ENCODE data around the gene FBXW2. TPM values are rescaled to one million over a fixed set of nuclear protein-coding genes. Genes with fewer than 3 reads are reported as not detected.

Gene FBXW2
- total RNA-seq, 1 donor: 36.9 TPM

GRCh38 chr9:120765910-120766425 is 27.2 kb downstream of the FBXW2 start:
- H3K4me3 ChIP-seq (ENCODE audit: insufficient read depth, low read length): no peak overlapping the region
- no peaks in the 10 kb centered on the region for H3K4me1 ChIP-seq (ENCODE audit: insufficient read depth, low read length)
- peaks cover 56% of the 10 kb centered on the region for H3K36me3 ChIP-seq (ENCODE audit: insufficient read depth, low read length)
- no peak for DNase-seq (ENCODE audit: insufficient read length, low spot score, missing footprints)
- H3K79me2 ChIP-seq (ENCODE audit: insufficient read depth, low read length): no peaks in the 10 kb centered on the region
- no peaks in the 10 kb centered on the region for H3K27me3 ChIP-seq (ENCODE audit: insufficient read depth, low read length)
- no peak overlapping the region for H3K27ac ChIP-seq (ENCODE audit: low read depth, low read length)
- H2AFZ ChIP-seq (ENCODE audit: low read length): no peak overlapping the region
- H4K20me1 ChIP-seq (ENCODE audit: insufficient read depth, low read length): peaks cover 4% of the 10 kb centered on the region
- H3K9me3 ChIP-seq (ENCODE audit: low read depth, low read length): no peaks in the 10 kb centered on the region
- TF ChIP-seq CTCF (IDR thresholded peaks at IDR 0.05; ENCODE audit: extremely low read depth, low read depth, low read length): no peak
- no peak overlapping the region for H3K4me2 ChIP-seq (ENCODE audit: insufficient read depth, low read length)

GRCh38 chr9:120764476-120764875 is 28.7 kb downstream of the FBXW2 start:
- H3K27me3 ChIP-seq (ENCODE audit: insufficient read depth, low read length): no peaks in the 10 kb centered on the region
- no peaks in the 10 kb centered on the region for H3K79me2 ChIP-seq (ENCODE audit: insufficient read depth, low read length)
- H4K20me1 ChIP-seq (ENCODE audit: insufficient read depth, low read length): peaks cover 6% of the 10 kb centered on the region
- no peak overlapping the region for H3K4me3 ChIP-seq (ENCODE audit: insufficient read depth, low read length)
- peaks cover 48% of the 10 kb centered on the region for H3K36me3 ChIP-seq (ENCODE audit: insufficient read depth, low read length)
- no peak overlapping the region for H3K27ac ChIP-seq (ENCODE audit: low read depth, low read length)
- no peak overlapping the region for H2AFZ ChIP-seq (ENCODE audit: low read length)
- H3K4me2 ChIP-seq (ENCODE audit: insufficient read depth, low read length): no peak overlapping the region
- TF ChIP-seq CTCF (IDR thresholded peaks at IDR 0.05; ENCODE audit: extremely low read depth, low read depth, low read length): no peak
- no peak for DNase-seq (ENCODE audit: insufficient read length, low spot score, missing footprints)
- no peaks in the 10 kb centered on the region for H3K9me3 ChIP-seq (ENCODE audit: low read depth, low read length)
- no peaks in the 10 kb centered on the region for H3K4me1 ChIP-seq (ENCODE audit: insufficient read depth, low read length)

- Histone ChIP-seq H2AFZ (ENCODE audit: low read length) (no peak overlapping the region), H3K4me2 (ENCODE audit: insufficient read depth, low read length) (no peak overlapping the region), H3K36me3 (ENCODE audit: insufficient read depth, low read length) (peaks cover 32% of the 10 kb centered on the region), H3K27ac (ENCODE audit: low read depth, low read length) (no peak overlapping the region), H3K27me3 (ENCODE audit: insufficient read depth, low read length) (no peaks in the 10 kb centered on the region), H3K9me3 (ENCODE audit: low read depth, low read length) (no peaks in the 10 kb centered on the region), H3K79me2 (ENCODE audit: insufficient read depth, low read length) (no peaks in the 10 kb centered on the region), H3K4me1 (ENCODE audit: insufficient read depth, low read length) (no peaks in the 10 kb centered on the region), H4K20me1 (ENCODE audit: insufficient read depth, low read length) (peaks cover 6% of the 10 kb centered on the region), H3K4me3 (ENCODE audit: insufficient read depth, low read length) (no peak overlapping the region)
- TF ChIP-seq CTCF (IDR thresholded peaks at IDR 0.05; ENCODE audit: extremely low read depth, low read depth, low read length): no peak
- no peak for DNase-seq (ENCODE audit: insufficient read length, low spot score, missing footprints)
Measured at GRCh38 chr9:120761006-120761405, 32.2 kb downstream of the FBXW2 start.

GRCh38 chr9:120759755-120760400 is 33.3 kb downstream of the FBXW2 start:
- H3K9me3 ChIP-seq (ENCODE audit: low read depth, low read length): no peaks in the 10 kb centered on the region
- peaks cover 31% of the 10 kb centered on the region for H3K36me3 ChIP-seq (ENCODE audit: insufficient read depth, low read length)
- H3K79me2 ChIP-seq (ENCODE audit: insufficient read depth, low read length): no peaks in the 10 kb centered on the region
- no peak overlapping the region for H2AFZ ChIP-seq (ENCODE audit: low read length)
- no peak overlapping the region for H3K27ac ChIP-seq (ENCODE audit: low read depth, low read length)
- peaks cover 6% of the 10 kb centered on the region for H4K20me1 ChIP-seq (ENCODE audit: insufficient read depth, low read length)
- no peak for TF ChIP-seq CTCF (IDR thresholded peaks at IDR 0.05; ENCODE audit: extremely low read depth, low read depth, low read length)
- no peaks in the 10 kb centered on the region for H3K4me1 ChIP-seq (ENCODE audit: insufficient read depth, low read length)
- no peaks in the 10 kb centered on the region for H3K27me3 ChIP-seq (ENCODE audit: insufficient read depth, low read length)
- no peak overlapping the region for H3K4me2 ChIP-seq (ENCODE audit: insufficient read depth, low read length)
- no peak overlapping the region for H3K4me3 ChIP-seq (ENCODE audit: insufficient read depth, low read length)
- no peak for DNase-seq (ENCODE audit: insufficient read length, low spot score, missing footprints)
